DND-41 (cell line): Measurements from ENCODE around the gene MRM2.

ENCODE experiments used
- ATAC-seq: fragments of 200-7000 bp; cut with Tn5 transposase; 3 replicates; pipeline ENCODE4 v1.9.1; 2021; ENCODE audit warnings: low read depth; ENCODE audit not compliant: insufficient read depth
- DNase-seq: peaks from one replicate; pipeline ENCODE4 v3.0.0-alpha.2; 2020
- H2AFZ ChIP-seq: 2 replicates; pipeline ENCODE4 v1.6.0; 2012; ENCODE audit warnings: low read depth, low read length
- H3K27ac ChIP-seq: 2 replicates; pipeline ENCODE4 v1.5.1; 2012; ENCODE audit warnings: low read length, inconsistent platforms
- H3K27me3 ChIP-seq: fragments of 200-600 bp; sonication (generic); 2 replicates; pipeline ENCODE4 v1.6.0; 2012; ENCODE audit warnings: low read length, mild to moderate bottlenecking, inconsistent platforms; ENCODE audit not compliant: insufficient read depth, poor library complexity
- H3K36me3 ChIP-seq: 2 replicates; pipeline ENCODE4 v1.5.1; 2012; ENCODE audit warnings: low read length, inconsistent platforms; ENCODE audit not compliant: insufficient read depth
- H3K4me1 ChIP-seq: 2 replicates; pipeline ENCODE4 v1.5.1; 2012; ENCODE audit warnings: mild to moderate bottlenecking, low read length; ENCODE audit not compliant: insufficient read depth
- H3K4me2 ChIP-seq: 2 replicates; pipeline ENCODE4 v1.6.0; 2012; ENCODE audit warnings: mild to moderate bottlenecking, moderate library complexity, low read length, inconsistent platforms; ENCODE audit not compliant: insufficient read depth
- H3K4me3 ChIP-seq, 2 experiments: fragments of 200-600 bp in 1 of 2; shearing (Covaris generic) in 1 of 2; 2 replicates each; pipeline ENCODE4 v1.5.1; 2012 to 2016; ENCODE audit warnings: inconsistent platforms in 2 of 2, low read length in 2 of 2, mild to moderate bottlenecking in 2 of 2, low read depth in 1 of 2, moderate library complexity in 1 of 2
- H3K79me2 ChIP-seq: 2 replicates; pipeline ENCODE4 v1.6.0; 2012; ENCODE audit warnings: low read length, inconsistent platforms; ENCODE audit not compliant: insufficient read depth
- H3K9ac ChIP-seq: 2 replicates; pipeline ENCODE4 v1.6.0; 2012; ENCODE audit warnings: low read depth, mild to moderate bottlenecking, inconsistent platforms, low read length, moderate library complexity
- H3K9me3 ChIP-seq: 2 replicates; pipeline ENCODE4 v1.5.1; 2012; ENCODE audit warnings: low read length, moderate library complexity, mild to moderate bottlenecking, inconsistent platforms; ENCODE audit not compliant: insufficient read depth, severe bottlenecking
- H4K20me1 ChIP-seq: 2 replicates; pipeline ENCODE4 v1.6.0; 2012; ENCODE audit warnings: low read length; ENCODE audit not compliant: insufficient read depth
- CTCF ChIP-seq: IDR thresholded peaks from 2 replicates; pipeline ENCODE4 v1.5.1; 2012; ENCODE audit warnings: borderline replicate concordance, low read length, moderate library complexity, mild to moderate bottlenecking; ENCODE audit not compliant: poor library complexity, severe bottlenecking; ENCODE audit errors: extremely low read depth
- EZH2 ChIP-seq: IDR thresholded peaks from 3 replicates; pipeline ENCODE4 v1.6.1; 2012; ENCODE audit warnings: borderline replicate concordance, low read depth, mild to moderate bottlenecking, moderate library complexity, low read length, inconsistent platforms; ENCODE audit not compliant: severe bottlenecking

The MRM2 gene

GRCh38 chr7:2191016-2191415, 51.0 kb downstream of the MRM2 start:
- ATAC-seq: no peak
- H2AFZ ChIP-seq: no peak overlapping the region
- H3K9me3 ChIP-seq: no peaks in the 10 kb centered on the region
- no peak overlapping the region for H3K9ac ChIP-seq
- H3K4me1 ChIP-seq: no peaks in the 10 kb centered on the region
- H3K27me3 ChIP-seq: no peaks in the 10 kb centered on the region
- DNase-seq: no peak
- peaks cover 10% of the 10 kb centered on the region; the same call in 1 of the 2 replicates for H3K79me2 ChIP-seq
- no peak overlapping the region for H3K4me3 ChIP-seq
- TF ChIP-seq CTCF (no peak), EZH2 (no peak)
- no peak overlapping the region for H3K27ac ChIP-seq
- peaks cover 53% of the 10 kb centered on the region for H3K36me3 ChIP-seq
- no peaks in the 10 kb centered on the region; the same call in none of the 2 replicates for H4K20me1 ChIP-seq
- no peak overlapping the region for H3K4me2 ChIP-seq

GRCh38 chr7:2190531-2190930, 51.5 kb downstream of the MRM2 start:
- Histone ChIP-seq H4K20me1 (peaks cover 3% of the 10 kb centered on the region), H3K4me1 (no peaks in the 10 kb centered on the region), H3K27me3 (no peaks in the 10 kb centered on the region), H3K4me3 (no peak overlapping the region), H3K79me2 (peaks cover 10% of the 10 kb centered on the region; the same call in 1 of the 2 replicates), H3K27ac (no peak overlapping the region), H2AFZ (no peak overlapping the region), H3K4me2 (no peak overlapping the region), H3K9me3 (no peaks in the 10 kb centered on the region), H3K36me3 (peaks cover 52% of the 10 kb centered on the region), H3K9ac (no peak overlapping the region)
- DNase-seq (no peak), ATAC-seq (no peak)
- no peak for TF ChIP-seq EZH2
- TF ChIP-seq CTCF: no peak

GRCh38 chr7:2186166-2186565, 55.8 kb downstream of the MRM2 start:
- Histone ChIP-seq H2AFZ (no peak overlapping the region), H3K4me3 (no peak overlapping the region), H3K27ac (no peak overlapping the region), H4K20me1 (peaks cover 3% of the 10 kb centered on the region; the same call in 1 of the 2 replicates), H3K4me2 (no peak overlapping the region), H3K9me3 (no peaks in the 10 kb centered on the region), H3K9ac (no peak overlapping the region), H3K4me1 (no peaks in the 10 kb centered on the region), H3K36me3 (peaks cover 37% of the 10 kb centered on the region; the same call in 1 of the 2 replicates), H3K27me3 (no peaks in the 10 kb centered on the region), H3K79me2 (peaks cover 10% of the 10 kb centered on the region; the same call in 1 of the 2 replicates)
- DNase-seq (no peak), ATAC-seq (no peak)
- no peak for TF ChIP-seq CTCF
- TF ChIP-seq EZH2: no peak
